Brain microvascular endothelial cell (primary cell): Measurements from ENCODE around the gene IGF1R.

Source experiments
- DNase-seq: peaks from one replicate; pipeline ENCODE4 v3.0.0-alpha.2; 2020
- H3K27ac ChIP-seq: fragments of 250-450 bp; sonication (Bioruptor Pico); 2 replicates; pipeline ENCODE4 v1.5.1; 2020; ENCODE audit warnings: mild to moderate bottlenecking, moderate library complexity
- H3K27me3 ChIP-seq: fragments of 250-450 bp; sonication (Bioruptor Pico); replicated peaks from 2 replicates; pipeline ENCODE4 v1.5.1; 2020; ENCODE audit warnings: mild to moderate bottlenecking
- H3K36me3 ChIP-seq: fragments of 250-450 bp; sonication (Bioruptor Pico); replicated peaks from 2 replicates; pipeline ENCODE4 v1.5.1; 2020; ENCODE audit warnings: mild to moderate bottlenecking
- H3K4me3 ChIP-seq: 2 replicates; pipeline ENCODE4 v1.5.1; 2011; ENCODE audit warnings: low read depth, mild to moderate bottlenecking, control low read depth, low read length, moderate library complexity
- CTCF ChIP-seq: IDR thresholded peaks from 2 replicates; pipeline ENCODE4 v1.5.1; 2011; ENCODE audit warnings: low read depth, mild to moderate bottlenecking, moderate library complexity, low read length, control low read depth, inconsistent platforms; ENCODE audit errors: missing control alignments
- in situ Hi-C: cut with HindIII; loops from 2 replicates; pipeline ENCODE4 v1.10.0; 2017; ENCODE audit warnings: low sequenced_read_pairs, low pct_ligation_motif_present

The IGF1R gene

GRCh38 chr15:98737721-98738120 lies 89.4 kb downstream of the IGF1R start:
- in situ Hi-C loops, result no loop called here
- H3K27me3 ChIP-seq, result no peaks in the 10 kb centered on the region
- DNase-seq, result no peak
- TF ChIP-seq CTCF, result no peak
- no peak overlapping the region for H3K27ac ChIP-seq
- no peaks in the 10 kb centered on the region for H3K36me3 ChIP-seq
- no peak overlapping the region for H3K4me3 ChIP-seq

GRCh38 chr15:98738689-98739401 lies 90.5 kb downstream of the IGF1R start:
- no peaks in the 10 kb centered on the region for H3K27me3 ChIP-seq

GRCh38 chr15:98740295-98740694 lies 92.0 kb downstream of the IGF1R start:
- TF ChIP-seq CTCF, result no peak
- Histone ChIP-seq H3K27ac (no peak overlapping the region), H3K36me3 (no peaks in the 10 kb centered on the region), H3K4me3 (no peak overlapping the region), H3K27me3 (no peaks in the 10 kb centered on the region)
- in situ Hi-C loops, result no loop called here
- DNase-seq, result no peak

More at GRCh38 chr15:98738689-98739401, 90.5 kb downstream of the IGF1R start:
- Histone ChIP-seq H3K36me3 (no peaks in the 10 kb centered on the region), H3K4me3 (no peak overlapping the region), H3K27ac (no peak overlapping the region)
- in situ Hi-C loops, result no loop called here
- no peak for TF ChIP-seq CTCF
- no peak for DNase-seq

GRCh38 chr15:98740963-98741362 lies 92.6 kb downstream of the IGF1R start:
- DNase-seq, result no peak
- in situ Hi-C loops, result no loop called here
- H3K27ac ChIP-seq, result no peak overlapping the region
- H3K27me3 ChIP-seq, result no peaks in the 10 kb centered on the region
- no peaks in the 10 kb centered on the region for H3K36me3 ChIP-seq
- no peak overlapping the region for H3K4me3 ChIP-seq
- TF ChIP-seq CTCF, result no peak

- H3K36me3 ChIP-seq, result no peaks in the 10 kb centered on the region
- in situ Hi-C loops, result no loop called here
Measured at GRCh38 chr15:98743177-98743576, 94.8 kb downstream of the IGF1R start.

More at GRCh38 chr15:98743177-98743576, 94.8 kb downstream of the IGF1R start:
- no peak for DNase-seq
- no peak for TF ChIP-seq CTCF
- H3K4me3 ChIP-seq, result no peak overlapping the region
- no peaks in the 10 kb centered on the region for H3K27me3 ChIP-seq
- H3K27ac ChIP-seq, result no peak overlapping the region
